MM.1S (cell line): ENCODE results near the gene GPC5.
"Not testable (repeated sequence)": the region's sequence is repeated elsewhere in the genome, so short reads cannot be mapped to it uniquely, and the experiment has no call there.

Source experiments
- DNase-seq: peaks from one replicate; pipeline ENCODE4 v3.0.0-alpha.2; 2015
- H2AFZ ChIP-seq: fragments of 300-600 bp; sonication (generic); 2 replicates; pipeline ENCODE4 v1.6.0; 2016; ENCODE audit warnings: antibody characterized with exemption, low read length
- H3F3A ChIP-seq: fragments of 300-600 bp; sonication (generic); 2 replicates; pipeline ENCODE4 v1.6.1; 2016; ENCODE audit warnings: mild to moderate bottlenecking, antibody characterized with exemption, low read length, moderate library complexity, mixed read lengths; ENCODE audit not compliant: insufficient read depth
- H3K27ac ChIP-seq: fragments of 300-600 bp; sonication (generic); 2 replicates; pipeline ENCODE4 v1.5.1; 2016; ENCODE audit warnings: mild to moderate bottlenecking, low read length
- H3K27me3 ChIP-seq: fragments of 300-600 bp; sonication (generic); replicated peaks from 2 replicates; pipeline ENCODE4 v1.6.0; 2016; ENCODE audit warnings: low read length; ENCODE audit not compliant: insufficient read depth
- H3K36me3 ChIP-seq: fragments of 300-600 bp; sonication (generic); replicated peaks from 2 replicates; pipeline ENCODE4 v1.6.1; 2016; ENCODE audit warnings: mild to moderate bottlenecking, low read length, mixed read lengths; ENCODE audit not compliant: insufficient read depth
- H3K4me1 ChIP-seq: fragments of 300-600 bp; sonication (generic); 2 replicates; pipeline ENCODE4 v1.6.1; 2016; ENCODE audit warnings: low read length, mixed read lengths
- H3K4me2 ChIP-seq: fragments of 300-600 bp; sonication (generic); 2 replicates; pipeline ENCODE4 v1.6.0; 2016; ENCODE audit warnings: low read depth, low read length
- H3K4me3 ChIP-seq: fragments of 300-600 bp; sonication (generic); 2 replicates; pipeline ENCODE4 v1.5.1; 2016; ENCODE audit warnings: low read length, mixed read lengths
- H3K79me2 ChIP-seq: fragments of 300-600 bp; sonication (generic); 2 replicates; pipeline ENCODE4 v1.6.1; 2016; ENCODE audit warnings: mixed run types, low read length, mixed read lengths
- H3K9ac ChIP-seq: fragments of 300-600 bp; sonication (generic); 2 replicates; pipeline ENCODE4 v1.6.1; 2016; ENCODE audit warnings: low read length, mixed read lengths
- H3K9me2 ChIP-seq: fragments of 300-600 bp; sonication (generic); replicated peaks from 2 replicates; pipeline ENCODE4 v1.6.1; 2016; ENCODE audit warnings: mild to moderate bottlenecking, low read length, mixed read lengths; ENCODE audit not compliant: insufficient read depth
- H3K9me3 ChIP-seq: fragments of 300-600 bp; sonication (generic); replicated peaks from 2 replicates; pipeline ENCODE4 v1.6.1; 2016; ENCODE audit warnings: mild to moderate bottlenecking, low read length, mixed read lengths; ENCODE audit not compliant: insufficient read depth
- H4K20me1 ChIP-seq: fragments of 300-600 bp; sonication (generic); 2 replicates; pipeline ENCODE4 v1.6.1; 2016; ENCODE audit warnings: mild to moderate bottlenecking, low read length, moderate library complexity, mixed read lengths; ENCODE audit not compliant: insufficient read depth
- CTCF ChIP-seq: fragments of 300-600 bp; sonication (generic); IDR thresholded peaks from 2 replicates; pipeline ENCODE4 v1.5.1; 2016; ENCODE audit warnings: antibody characterized with exemption, low read length, mixed read lengths
- EZH2 ChIP-seq: fragments of 300-600 bp; sonication (generic); optimal IDR thresholded peaks from 2 replicates; pipeline ENCODE3; 2017; ENCODE audit warnings: low read depth, mild to moderate bottlenecking, antibody characterized with exemption, low read length, mixed read lengths
- EZH2phosphoT487 ChIP-seq: fragments of 300-600 bp; sonication (generic); IDR thresholded peaks from 2 replicates; pipeline ENCODE4 v1.6.1; 2018; ENCODE audit warnings: antibody characterized with exemption, low read length

The GPC5 gene

GRCh38 chr13:92480387-92480786 is 1082.0 kb downstream of the GPC5 start:
- TF ChIP-seq CTCF: no peak
- no peak for TF ChIP-seq EZH2
- TF ChIP-seq EZH2phosphoT487: no peak

GRCh38 chr13:92482790-92483189 is 1084.4 kb downstream of the GPC5 start:
- not testable (repeated sequence) for H4K20me1 ChIP-seq, H3K27ac ChIP-seq, H3K9me2 ChIP-seq, H3K4me3 ChIP-seq, H3K4me2 ChIP-seq, H3K9me3 ChIP-seq, H3K4me1 ChIP-seq, H2AFZ ChIP-seq, H3F3A ChIP-seq, H3K79me2 ChIP-seq, H3K36me3 ChIP-seq, H3K9ac ChIP-seq, DNase-seq, H3K27me3 ChIP-seq

More at GRCh38 chr13:92480387-92480786, 1082.0 kb downstream of the GPC5 start:
- Histone ChIP-seq H3K9ac (no peak overlapping the region), H3K36me3 (no peaks in the 10 kb centered on the region), H3K79me2 (no peaks in the 10 kb centered on the region), H2AFZ (no peak overlapping the region), H3K4me2 (no peak overlapping the region), H3F3A (no peaks in the 10 kb centered on the region), H3K4me1 (no peaks in the 10 kb centered on the region), H3K9me3 (no peaks in the 10 kb centered on the region), H3K9me2 (no peaks in the 10 kb centered on the region), H3K27ac (no peak overlapping the region), H3K27me3 (no peaks in the 10 kb centered on the region), H3K4me3 (no peak overlapping the region), H4K20me1 (no peaks in the 10 kb centered on the region)
- DNase-seq: no peak

- Histone ChIP-seq H3F3A (no peaks in the 10 kb centered on the region), H3K27me3 (no peaks in the 10 kb centered on the region), H3K79me2 (no peaks in the 10 kb centered on the region), H4K20me1 (no peaks in the 10 kb centered on the region), H3K9me3 (no peaks in the 10 kb centered on the region), H3K27ac (no peak overlapping the region), H3K9ac (no peak overlapping the region), H2AFZ (no peak overlapping the region), H3K4me2 (no peak overlapping the region), H3K36me3 (no peaks in the 10 kb centered on the region), H3K4me1 (no peaks in the 10 kb centered on the region), H3K4me3 (no peak overlapping the region), H3K9me2 (no peaks in the 10 kb centered on the region)
- DNase-seq: no peak
- TF ChIP-seq EZH2phosphoT487 (no peak), EZH2 (no peak), CTCF (no peak)
Measured at GRCh38 chr13:92483894-92484293, 1085.5 kb downstream of the GPC5 start.

GRCh38 chr13:92487238-92487637 is 1088.8 kb downstream of the GPC5 start:
- Histone ChIP-seq H3K9me3 (no peaks in the 10 kb centered on the region), H2AFZ (no peak overlapping the region), H3K4me3 (no peak overlapping the region), H3K9ac (no peak overlapping the region), H3K36me3 (no peaks in the 10 kb centered on the region), H3K9me2 (no peaks in the 10 kb centered on the region), H3K27ac (no peak overlapping the region), H3F3A (no peaks in the 10 kb centered on the region), H3K4me2 (no peak overlapping the region), H3K79me2 (no peaks in the 10 kb centered on the region), H3K27me3 (no peaks in the 10 kb centered on the region), H4K20me1 (no peaks in the 10 kb centered on the region), H3K4me1 (no peaks in the 10 kb centered on the region)
- TF ChIP-seq EZH2phosphoT487: no peak
- TF ChIP-seq EZH2: no peak
- no peak for TF ChIP-seq CTCF
- DNase-seq: no peak
